Gastrocnemius medialis (tissue), 4 donors: ENCODE data around the gene RNF213.
A peak's percentile ranks its signal among the peaks of the same experiment; 100 is the strongest.

ENCODE experiments used
- POLR2A ChIP-seq, 2 donors: fragments of 450-650 bp; IDR thresholded peaks; one replicate each; pipeline ENCODE4 v1.6.1; 2017; ENCODE audit warnings: antibody characterized with exemption in 2 of 2, mild to moderate bottlenecking in 2 of 2, moderate library complexity in 2 of 2
- TF ChIP-seq, protein P1 (sequence below), 5 experiments: fragments of 450-650 bp in 3 of 5; fragments of 200-600 bp in 2 of 5; sonication (generic) in 2 of 5; IDR thresholded peaks in 4 of 5; conservative IDR thresholded peaks in 1 of 5; 1 replicate in 4 of 5; 2 replicates in 1 of 5; pipeline ENCODE4 v1.5.1; 2016 to 2019; ENCODE audit warnings: antibody characterized with exemption in 5 of 5, mild to moderate bottlenecking in 3 of 5, moderate library complexity in 3 of 5

DNA sequence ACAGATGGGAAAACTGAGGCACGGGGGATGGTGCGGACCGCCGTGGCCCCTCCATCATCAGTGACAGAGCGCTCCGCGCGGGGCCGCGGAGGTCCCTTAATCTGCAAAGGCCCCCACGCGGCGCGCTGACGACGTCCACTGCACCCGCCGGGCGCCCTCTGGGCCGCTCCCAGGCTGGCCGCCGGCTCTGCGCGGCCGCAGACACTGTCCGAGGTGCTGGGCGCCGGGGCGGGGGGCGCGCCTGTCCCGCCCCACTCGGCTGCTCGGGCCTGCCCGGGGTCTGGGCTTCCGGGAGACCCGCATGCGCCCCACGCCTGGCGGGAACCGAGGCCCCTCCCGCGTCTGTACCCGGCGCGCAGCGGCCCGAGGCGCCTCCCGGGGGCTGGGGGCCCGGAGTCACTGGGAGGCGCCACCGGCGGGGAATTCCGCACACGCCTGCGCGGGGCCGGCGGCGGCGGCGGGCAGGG lies 550 bp upstream of the RNF213 start:
- TF ChIP-seq, protein P1, sequence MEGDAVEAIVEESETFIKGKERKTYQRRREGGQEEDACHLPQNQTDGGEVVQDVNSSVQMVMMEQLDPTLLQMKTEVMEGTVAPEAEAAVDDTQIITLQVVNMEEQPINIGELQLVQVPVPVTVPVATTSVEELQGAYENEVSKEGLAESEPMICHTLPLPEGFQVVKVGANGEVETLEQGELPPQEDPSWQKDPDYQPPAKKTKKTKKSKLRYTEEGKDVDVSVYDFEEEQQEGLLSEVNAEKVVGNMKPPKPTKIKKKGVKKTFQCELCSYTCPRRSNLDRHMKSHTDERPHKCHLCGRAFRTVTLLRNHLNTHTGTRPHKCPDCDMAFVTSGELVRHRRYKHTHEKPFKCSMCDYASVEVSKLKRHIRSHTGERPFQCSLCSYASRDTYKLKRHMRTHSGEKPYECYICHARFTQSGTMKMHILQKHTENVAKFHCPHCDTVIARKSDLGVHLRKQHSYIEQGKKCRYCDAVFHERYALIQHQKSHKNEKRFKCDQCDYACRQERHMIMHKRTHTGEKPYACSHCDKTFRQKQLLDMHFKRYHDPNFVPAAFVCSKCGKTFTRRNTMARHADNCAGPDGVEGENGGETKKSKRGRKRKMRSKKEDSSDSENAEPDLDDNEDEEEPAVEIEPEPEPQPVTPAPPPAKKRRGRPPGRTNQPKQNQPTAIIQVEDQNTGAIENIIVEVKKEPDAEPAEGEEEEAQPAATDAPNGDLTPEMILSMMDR (IDR thresholded peaks at IDR 0.05 in 4 of 5, conservative IDR thresholded peaks at IDR 0.05 in 1 of 5) = peak in 2 of 5 experiments; percentile 13 to 19
- TF ChIP-seq POLR2A (IDR thresholded peaks at IDR 0.05) = peak; percentile 57 to 67
